ENCODE measurements around the gene SBF1.

The SBF1 gene

DNA sequence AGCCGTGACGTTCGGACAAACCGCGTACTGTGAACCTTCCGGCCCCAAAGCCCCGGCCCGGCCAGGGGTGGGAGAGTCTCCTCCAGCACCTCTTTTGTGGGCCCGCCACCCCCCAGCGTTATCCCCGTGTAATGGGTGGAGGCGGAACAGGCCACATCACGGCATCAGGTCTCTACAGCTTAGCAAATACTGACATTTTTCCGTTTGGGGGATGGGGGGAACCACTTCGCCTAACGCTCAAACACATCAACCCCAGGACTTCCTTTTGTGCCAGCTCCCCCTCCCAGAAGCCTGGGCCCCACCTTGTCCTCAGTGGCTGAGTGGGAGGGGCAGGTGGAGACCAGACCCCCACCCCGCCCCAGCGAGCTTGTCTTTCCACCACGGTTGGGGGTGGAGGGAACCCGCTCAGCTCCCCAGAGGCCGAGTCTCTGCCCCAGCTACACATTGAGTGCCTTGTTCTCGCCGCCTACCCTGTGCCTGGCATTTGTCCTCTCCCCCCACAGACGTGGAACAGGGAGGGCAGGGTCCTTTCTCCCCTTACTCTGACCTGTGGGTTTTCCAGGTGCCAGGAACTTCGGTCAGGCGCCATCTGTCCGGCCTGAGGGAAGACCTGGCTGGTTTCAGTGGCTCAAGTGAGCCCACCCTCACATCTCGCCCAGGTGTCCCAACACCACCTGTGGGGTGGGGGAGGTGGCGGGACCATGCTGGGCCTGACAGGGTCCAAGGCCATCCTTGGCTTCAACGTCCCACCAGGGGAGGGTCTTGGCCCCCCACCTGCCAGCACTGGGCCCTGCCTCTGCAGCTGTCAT is 29.6 kb downstream of the SBF1 start:
- peak overlapping the region; percentile 57 for H3K27ac ChIP-seq

DNA sequence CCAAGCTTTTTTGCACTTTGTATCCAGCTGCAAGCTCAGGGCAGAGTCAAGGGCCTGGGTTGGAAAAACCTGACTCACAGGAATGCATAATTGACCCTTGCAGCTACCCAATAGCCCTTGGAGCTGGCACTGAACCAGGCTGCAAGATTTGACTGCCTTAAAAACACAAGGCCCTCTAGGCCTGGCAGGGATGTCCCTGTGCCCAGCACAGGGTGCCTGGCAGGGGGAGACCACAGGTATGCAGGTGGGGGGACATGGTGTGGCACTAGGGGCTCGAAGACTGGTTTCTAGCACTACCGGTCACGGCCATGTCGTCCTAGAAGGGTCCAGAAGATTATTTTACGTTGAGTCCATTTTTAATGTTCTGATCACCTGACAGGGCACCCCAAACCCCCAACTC is 30.2 kb downstream of the SBF1 start:
- H3K27ac ChIP-seq = peak overlapping the region; percentile 57
- TF ChIP-seq, protein P1, sequence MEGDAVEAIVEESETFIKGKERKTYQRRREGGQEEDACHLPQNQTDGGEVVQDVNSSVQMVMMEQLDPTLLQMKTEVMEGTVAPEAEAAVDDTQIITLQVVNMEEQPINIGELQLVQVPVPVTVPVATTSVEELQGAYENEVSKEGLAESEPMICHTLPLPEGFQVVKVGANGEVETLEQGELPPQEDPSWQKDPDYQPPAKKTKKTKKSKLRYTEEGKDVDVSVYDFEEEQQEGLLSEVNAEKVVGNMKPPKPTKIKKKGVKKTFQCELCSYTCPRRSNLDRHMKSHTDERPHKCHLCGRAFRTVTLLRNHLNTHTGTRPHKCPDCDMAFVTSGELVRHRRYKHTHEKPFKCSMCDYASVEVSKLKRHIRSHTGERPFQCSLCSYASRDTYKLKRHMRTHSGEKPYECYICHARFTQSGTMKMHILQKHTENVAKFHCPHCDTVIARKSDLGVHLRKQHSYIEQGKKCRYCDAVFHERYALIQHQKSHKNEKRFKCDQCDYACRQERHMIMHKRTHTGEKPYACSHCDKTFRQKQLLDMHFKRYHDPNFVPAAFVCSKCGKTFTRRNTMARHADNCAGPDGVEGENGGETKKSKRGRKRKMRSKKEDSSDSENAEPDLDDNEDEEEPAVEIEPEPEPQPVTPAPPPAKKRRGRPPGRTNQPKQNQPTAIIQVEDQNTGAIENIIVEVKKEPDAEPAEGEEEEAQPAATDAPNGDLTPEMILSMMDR (IDR thresholded peaks at IDR 0.05) = no peak
- no peak for TF ChIP-seq ZFX (IDR thresholded peaks at IDR 0.05; ENCODE audit: borderline replicate concordance)

More for the DNA sequence above, 29.6 kb downstream of the SBF1 start:
- no peak for TF ChIP-seq ZFX (IDR thresholded peaks at IDR 0.05; ENCODE audit: borderline replicate concordance)
- TF ChIP-seq, protein P1 (IDR thresholded peaks at IDR 0.05) = no peak

DNA sequence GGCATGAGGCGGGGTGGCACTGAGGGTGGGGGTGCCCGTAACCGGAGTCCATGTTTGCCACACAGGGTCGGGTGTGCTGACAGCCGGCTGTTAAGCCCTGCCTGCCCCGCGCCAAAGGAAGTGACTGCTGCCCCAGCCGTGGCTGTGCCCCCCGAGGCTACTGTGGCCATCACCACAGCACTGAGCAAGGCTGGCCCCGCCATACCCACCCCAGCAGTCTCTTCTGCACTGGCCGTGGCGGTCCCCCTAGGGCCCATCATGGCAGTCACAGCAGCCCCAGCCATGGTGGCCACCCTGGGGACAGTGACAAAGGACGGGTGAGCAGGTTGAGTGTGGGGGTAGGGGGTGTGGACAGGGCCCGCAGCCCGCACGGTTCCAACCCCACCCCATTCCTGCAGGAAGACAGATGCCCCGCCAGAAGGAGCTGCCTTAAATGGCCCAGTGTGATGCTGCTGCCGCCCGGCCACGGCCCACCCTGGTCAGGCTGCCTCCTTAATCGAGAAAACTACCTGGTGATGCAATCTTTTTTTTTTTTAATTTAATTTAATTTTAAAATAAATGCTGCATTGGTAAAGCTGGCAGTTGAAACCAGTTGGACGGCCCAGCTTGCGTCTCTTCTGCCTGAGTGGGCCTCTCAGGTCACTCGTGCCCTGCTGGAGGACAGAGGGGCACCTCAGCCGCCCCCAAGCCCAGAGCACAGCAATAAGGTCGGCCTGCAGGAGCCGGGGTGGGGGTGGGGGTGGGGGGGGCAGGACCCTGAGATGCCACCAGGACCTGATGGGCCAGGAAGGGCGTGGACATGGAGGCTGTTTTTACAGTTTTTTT is 30.8 kb downstream of the SBF1 start:
- no peak for TF ChIP-seq ZFX (IDR thresholded peaks at IDR 0.05; ENCODE audit: borderline replicate concordance)
- TF ChIP-seq, protein P1 (IDR thresholded peaks at IDR 0.05) = no peak
- peak overlapping the region; percentile 57 for H3K27ac ChIP-seq

DNA sequence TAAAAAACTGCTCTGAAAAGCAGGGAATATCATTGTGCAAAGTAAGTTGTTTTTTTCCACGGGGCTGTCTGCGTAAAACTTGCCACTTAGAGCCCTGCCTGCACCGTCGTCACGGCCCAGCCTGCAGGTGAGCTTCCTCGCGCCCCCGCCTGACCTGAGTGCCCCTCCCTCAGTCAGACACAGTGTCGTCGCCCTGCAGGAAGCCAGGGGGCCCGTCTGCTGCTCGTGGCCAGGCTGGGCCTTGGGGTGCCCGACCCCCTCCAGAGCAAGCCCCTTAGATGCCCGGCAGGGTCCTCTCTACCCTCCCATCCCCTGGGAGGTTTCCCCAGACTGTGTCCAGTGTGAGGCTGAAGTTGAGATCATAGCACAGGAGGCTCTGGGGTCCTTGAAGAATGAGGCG is 31.6 kb downstream of the SBF1 start:
- H3K27ac ChIP-seq = peak overlapping the region; percentile 57
- TF ChIP-seq, protein P1 (IDR thresholded peaks at IDR 0.05) = no peak
- no peak for TF ChIP-seq ZFX (IDR thresholded peaks at IDR 0.05; ENCODE audit: borderline replicate concordance)

DNA sequence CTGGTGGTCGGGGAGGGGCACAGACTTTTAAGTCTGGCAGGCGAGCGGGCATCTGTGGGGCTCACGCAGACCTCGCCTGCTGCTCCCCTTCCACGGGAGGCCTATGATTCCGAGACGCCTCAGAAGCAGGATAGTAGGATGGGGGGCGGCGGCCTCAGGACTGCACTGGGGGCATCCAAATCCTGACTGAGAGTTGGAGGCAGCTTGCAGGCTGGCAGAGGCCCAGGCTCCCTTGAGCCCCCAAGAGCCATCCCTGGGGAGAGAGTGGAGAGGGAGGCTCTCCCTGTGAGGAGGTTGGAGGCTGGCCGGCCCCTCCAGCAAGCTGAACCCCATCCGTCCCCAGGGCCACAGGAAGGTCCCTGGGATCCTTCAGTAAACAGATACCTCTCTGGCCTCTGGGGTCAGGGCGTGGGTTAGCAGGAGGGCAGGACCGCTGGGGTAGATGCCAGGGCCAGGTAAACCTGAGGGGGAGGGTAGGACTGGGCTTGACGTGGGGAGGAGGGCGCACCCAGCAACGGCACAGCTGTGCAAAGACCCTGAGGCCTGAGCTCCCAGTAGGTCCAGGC is 33.3 kb downstream of the SBF1 start:
- TF ChIP-seq, protein P1 (IDR thresholded peaks at IDR 0.05) = no peak
- TF ChIP-seq ZFX (IDR thresholded peaks at IDR 0.05; ENCODE audit: borderline replicate concordance) = no peak
- H3K27ac ChIP-seq = no peak overlapping the region

DNA sequence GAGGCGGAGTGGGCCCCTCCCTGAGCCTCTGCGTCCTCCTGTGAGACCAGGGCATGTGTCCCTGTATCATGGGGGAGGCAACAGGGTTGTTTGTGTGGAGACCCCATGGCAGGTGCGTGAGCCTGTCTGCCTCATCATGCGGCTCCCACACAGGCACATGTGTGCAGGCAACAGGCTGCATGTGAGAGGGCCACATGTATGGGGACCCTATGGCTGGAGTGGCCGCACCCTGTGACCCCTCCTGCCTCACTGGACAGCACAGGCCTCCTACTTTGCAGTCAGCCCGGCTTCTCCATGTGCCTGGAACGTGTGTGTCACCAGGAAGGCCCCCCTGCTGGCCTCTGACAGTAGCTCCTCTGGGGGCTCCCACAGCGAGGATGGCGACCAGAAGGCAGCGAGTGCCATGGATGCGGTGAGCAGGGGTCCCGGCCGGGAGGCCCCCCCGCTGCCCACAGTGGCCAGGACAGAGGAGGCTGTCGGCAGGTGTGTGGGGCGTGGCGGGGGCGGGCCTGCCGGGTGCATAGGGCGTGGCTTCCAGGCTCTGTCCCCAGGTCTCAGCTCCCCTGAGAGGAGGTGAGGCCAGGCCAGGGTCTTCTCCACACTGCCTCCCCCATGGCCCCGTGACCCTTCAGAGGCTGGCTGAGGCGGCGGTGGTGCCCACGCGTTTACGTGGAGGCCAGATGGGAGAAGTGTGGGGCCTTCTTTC is 34.1 kb downstream of the SBF1 start:
- no peak overlapping the region for H3K27ac ChIP-seq
- TF ChIP-seq, protein P1 (IDR thresholded peaks at IDR 0.05) = no peak

All from 22Rv1 (cell line).